DMS153 (cell line): ENCODE data around the gene FUCA1.
A peak's percentile ranks its signal among the peaks of the same experiment; 100 is the strongest.
"Not testable (repeated sequence)": the region's sequence is repeated elsewhere in the genome, so short reads cannot be mapped to it uniquely, and the experiment has no call there.

Experiments used
- DNase-seq: peaks from one replicate; lab custom pipeline; 2025; lab: John Stamatoyannopoulos, UW

The FUCA1 gene

GRCh38 chr1:23867895-23868556 lies at the start of gene FUCA1:
Gene FUCA1, minus strand, starts transcription at chr1:23868290. Its CDS starts 4 bp downstream, at chr1:23868286.
- peak; percentile 85 for DNase-seq

GRCh38 chr1:23916209-23917131 lies 48.4 kb upstream of the FUCA1 start:
- peak; percentile 57 for DNase-seq

DNA sequence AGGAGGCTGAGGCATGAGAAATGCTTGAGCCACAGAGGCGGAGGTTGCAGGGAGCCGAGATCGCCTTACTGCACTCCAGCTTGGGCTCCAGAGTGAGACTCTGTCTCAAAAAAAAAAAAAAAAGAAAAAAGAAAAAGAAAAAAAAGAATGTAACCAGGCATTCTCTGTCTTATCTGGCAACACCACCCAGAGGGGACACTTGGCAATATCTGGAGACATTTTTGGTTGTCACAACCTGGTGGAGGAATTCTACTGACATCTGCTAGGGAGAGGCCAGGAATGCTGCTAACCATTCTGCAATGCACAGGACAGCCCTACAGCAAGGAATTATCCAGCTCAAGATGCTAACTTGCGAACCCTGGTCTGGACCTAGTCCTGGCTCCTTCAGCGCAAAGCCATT lies 47.4 kb upstream of the FUCA1 start:
- no peak for DNase-seq

- no peak for DNase-seq
These were observed 46.8 kb upstream of the FUCA1 start for GRCh38 chr1:23914921-23915320.

DNA sequence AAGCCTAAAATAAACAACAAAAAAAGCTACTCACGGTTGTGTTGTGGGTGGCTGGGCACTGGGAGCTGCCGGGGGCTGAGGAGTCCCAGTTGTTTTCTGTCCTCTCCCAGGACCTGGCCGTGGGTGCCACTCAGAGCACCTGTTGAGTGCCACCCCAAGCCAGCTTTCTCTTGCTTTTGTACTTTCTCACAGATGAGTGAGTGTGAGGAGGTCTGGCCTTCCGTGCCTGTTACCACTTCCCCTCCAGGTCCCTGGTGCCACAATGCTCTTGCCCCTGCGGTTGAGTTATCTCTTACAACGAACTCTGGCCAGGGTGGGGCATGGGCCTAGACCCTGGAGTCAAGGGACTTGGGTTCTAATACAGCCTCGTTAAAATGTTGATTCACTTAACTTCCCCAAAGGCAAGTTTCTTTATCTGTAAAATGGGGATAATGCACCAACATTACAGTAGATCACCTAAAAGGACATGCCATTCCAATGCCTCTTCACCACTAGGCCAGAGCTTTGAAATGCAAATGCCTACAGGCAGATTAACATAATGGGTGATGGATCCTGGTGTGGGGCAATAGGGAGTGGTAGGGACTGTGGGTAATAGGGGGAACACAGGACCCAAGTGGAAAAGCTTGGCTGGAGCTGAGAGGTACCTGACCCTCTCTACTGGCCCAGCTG lies 45.3 kb upstream of the FUCA1 start, which contains the start of gene CNR2:
Gene CNR2, minus strand, starts transcription at position 151 of the 669 bp plus-strand sequence. CDS start 37,745 bp downstream, outside the sequence.
- no peak for DNase-seq

GRCh38 chr1:23911921-23912320 lies 43.8 kb upstream of the FUCA1 start:
- no peak for DNase-seq

GRCh38 chr1:23910553-23911246 lies 42.6 kb upstream of the FUCA1 start:
- DNase-seq = no peak

- no peak for DNase-seq
These were observed 42.1 kb upstream of the FUCA1 start for GRCh38 chr1:23910144-23910543.

- no peak for DNase-seq
These were observed 41.3 kb upstream of the FUCA1 start for GRCh38 chr1:23909412-23909811.

DNA sequence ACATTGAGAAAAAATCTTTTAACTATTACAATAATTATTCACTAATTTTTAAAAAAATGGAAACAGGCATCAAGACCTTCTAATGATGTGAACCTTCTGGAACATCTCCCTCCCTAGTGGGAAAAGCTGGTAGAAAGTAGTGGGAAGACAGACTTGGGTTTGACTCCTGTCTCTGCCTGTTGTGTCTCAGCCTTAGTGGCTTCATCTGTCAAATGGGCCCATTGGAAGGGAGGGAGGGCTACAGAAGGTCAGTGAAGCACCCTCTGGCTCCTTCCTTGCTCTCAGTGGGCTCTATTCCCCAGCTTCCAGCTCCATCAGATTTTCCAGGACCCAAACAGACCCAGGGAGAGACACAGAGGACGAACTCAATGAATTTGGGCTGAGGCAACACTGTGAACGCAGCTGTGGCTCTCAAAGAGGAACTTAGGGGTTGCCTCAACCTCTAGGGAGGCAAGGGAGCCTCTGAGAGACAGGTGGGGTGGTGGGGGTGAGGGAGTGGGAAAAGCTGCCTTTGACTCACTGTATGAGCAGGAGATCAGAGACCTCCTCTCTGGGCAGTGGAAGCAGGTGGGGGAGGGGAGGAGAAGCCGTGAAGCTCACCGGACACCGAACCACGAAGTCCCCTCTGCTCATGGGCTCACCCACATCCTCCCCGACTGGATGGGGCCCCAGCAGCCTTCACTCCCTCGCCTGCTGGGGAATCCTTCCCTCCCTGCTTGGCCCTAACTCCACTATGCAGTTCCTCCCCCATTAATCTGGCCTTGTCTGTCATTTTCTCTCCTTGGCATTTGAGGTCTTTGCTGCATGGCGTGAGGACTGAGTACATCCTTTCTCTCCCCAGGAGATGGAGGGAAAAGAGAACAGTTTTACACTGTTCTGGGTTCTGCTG lies 40.6 kb upstream of the FUCA1 start:
- no peak for DNase-seq

GRCh38 chr1:23906731-23907130 lies 38.6 kb upstream of the FUCA1 start:
- no peak for DNase-seq

GRCh38 chr1:23905461-23906025 lies 37.5 kb upstream of the FUCA1 start:
- no peak for DNase-seq

DNA sequence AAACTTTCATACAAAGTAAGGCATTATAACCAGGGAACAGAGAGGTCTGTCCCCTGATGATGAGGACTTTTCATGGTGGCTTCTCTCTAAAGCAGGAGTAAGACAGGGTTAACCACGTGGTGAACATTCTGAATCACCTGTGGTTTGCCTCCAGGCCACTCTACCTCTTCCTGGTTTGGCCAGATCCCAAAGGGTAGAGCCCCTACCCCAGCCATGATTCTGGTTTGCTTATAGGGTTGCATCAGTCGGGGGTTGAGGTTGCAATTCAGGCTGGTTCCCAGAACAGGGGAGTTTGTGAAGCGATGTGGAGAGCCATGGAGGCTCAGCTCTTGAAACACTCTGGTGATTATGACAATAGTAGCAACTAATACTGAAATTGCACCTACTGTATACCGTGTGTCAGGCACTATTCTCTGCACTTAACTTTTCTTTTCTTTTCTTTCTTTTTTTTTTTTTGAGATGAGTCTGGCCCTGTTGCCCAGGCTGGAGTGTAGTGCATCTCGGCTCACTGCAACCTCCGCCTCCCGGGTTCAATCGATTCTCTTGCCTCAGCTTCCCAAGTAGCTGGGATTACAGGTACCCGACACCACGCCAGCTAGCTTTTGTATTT lies 36.8 kb upstream of the FUCA1 start:
- no peak for DNase-seq

- no peak for DNase-seq
These were observed 35.7 kb upstream of the FUCA1 start for GRCh38 chr1:23903754-23904153.

DNA sequence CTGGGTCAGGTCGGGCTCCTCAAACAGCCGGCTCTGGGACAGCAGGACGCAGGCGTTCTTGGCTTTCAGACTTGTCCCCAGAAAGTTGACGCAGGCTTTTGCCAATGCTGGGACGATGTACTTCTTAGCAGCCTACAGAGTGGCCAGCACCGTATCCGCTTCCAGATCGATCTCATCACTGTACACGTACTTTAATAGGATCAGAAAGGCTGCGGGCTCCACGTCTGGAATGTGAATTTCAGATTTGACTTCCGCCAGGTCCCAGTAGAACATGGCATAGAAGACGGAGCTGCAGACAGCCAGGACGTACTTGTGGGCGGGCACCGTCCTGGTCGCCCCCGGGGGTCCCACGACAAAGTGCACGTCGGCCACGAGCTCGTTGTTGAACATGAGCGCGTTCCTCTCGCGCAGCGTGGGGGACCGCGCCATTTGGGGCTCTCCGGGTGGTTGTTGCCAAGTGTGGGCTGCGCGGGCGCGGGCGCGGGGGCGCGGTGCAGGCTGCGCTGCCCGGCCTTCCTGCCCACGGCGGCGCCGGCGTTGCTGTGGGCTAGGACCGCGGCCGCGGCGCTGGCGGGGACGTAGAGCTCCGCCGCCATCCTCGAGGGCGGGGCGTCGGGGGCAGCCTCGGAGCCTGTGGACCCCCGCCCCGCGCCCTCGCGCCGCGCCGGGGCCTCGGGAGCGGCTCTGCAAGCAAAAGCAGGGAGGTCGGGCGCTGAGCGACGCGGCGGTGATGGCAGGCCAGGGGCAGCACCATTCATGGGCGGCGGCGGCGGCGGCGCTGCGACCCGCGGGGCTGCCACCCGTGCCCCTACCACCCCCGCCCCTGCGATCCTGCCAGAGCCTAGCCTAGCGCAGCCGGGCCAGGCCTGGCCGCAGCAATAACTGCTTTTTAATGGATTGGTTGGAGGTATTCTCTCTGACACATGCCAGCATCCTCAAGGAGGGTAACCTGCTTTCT lies 34.5 kb upstream of the FUCA1 start:
- DNase-seq = no peak

DNA sequence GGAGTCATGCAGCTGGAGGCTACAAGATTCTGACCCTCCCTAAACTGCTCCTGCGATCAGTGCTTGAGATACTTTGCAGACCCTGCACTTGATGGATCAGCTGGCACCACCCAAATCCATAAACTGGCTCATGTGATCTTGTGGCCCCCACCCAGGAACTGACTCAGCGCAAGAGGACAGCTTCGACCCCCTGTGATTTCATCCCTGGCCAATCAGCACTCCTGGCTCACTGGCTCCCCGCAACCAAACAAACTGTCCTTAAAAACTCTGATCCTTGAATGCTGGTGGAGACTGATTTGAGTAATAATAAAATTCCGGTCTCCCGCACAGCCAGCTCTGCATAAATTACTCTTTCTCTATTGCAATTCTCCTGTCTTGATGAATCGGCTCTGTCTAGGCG lies 31.9 kb upstream of the FUCA1 start:
- not testable (repeated sequence) for DNase-seq

- no peak for DNase-seq
These were observed 31.0 kb upstream of the FUCA1 start for GRCh38 chr1:23899070-23899469.

DNA sequence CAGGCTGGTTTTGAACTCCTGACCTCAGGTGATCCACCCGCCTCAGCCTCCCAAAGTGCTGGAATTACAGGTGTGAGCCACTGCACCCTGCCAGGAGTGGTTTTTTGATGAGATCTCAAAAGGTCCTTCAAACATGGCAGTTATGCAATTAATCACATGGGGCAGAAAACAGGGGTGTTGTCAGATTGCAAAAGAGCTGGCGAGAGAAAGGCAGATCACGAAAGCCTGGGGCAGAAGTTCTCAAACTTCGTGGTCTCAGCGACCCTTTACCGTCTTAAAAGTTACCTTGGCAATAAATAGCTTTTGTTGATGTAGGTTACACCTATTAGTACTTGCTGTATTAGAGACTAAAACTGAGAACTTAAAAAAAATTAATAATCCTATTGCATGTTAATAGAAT lies 29.0 kb upstream of the FUCA1 start:
- DNase-seq = no peak

- no peak for DNase-seq
These were observed 28.4 kb upstream of the FUCA1 start for GRCh38 chr1:23896491-23896890.
